ENCODE results near the gene RPIA.

GRCh38 chr2:88693911-88694414 is 2.5 kb downstream of the RPIA start:
- TF ChIP-seq CTCF (conservative IDR thresholded peaks at IDR 0.05 in 1 of 2, IDR thresholded peaks at IDR 0.05 in 1 of 2; ENCODE audit: extremely low read depth in 1 of 2, insufficient read depth in 1 of 2, low read depth in 1 of 2, low read length in 2 of 2) (no peak), EZH2 (IDR thresholded peaks at IDR 0.05; ENCODE audit: borderline replicate concordance, low read length) (no peak)
